ENCODE measurements around the gene EXOSC6. TPM values are rescaled to one million over a fixed set of nuclear protein-coding genes. Genes with fewer than 3 reads are reported as not detected.
A peak's percentile ranks its signal among the peaks of the same experiment; 100 is the strongest.
"Not testable (repeated sequence)": the region's sequence is repeated elsewhere in the genome, so short reads cannot be mapped to it uniquely, and the experiment has no call there.

Gene EXOSC6
- total RNA-seq, 2 experiments from 2014 or later: 20.3 to 21.0 TPM

DNA sequence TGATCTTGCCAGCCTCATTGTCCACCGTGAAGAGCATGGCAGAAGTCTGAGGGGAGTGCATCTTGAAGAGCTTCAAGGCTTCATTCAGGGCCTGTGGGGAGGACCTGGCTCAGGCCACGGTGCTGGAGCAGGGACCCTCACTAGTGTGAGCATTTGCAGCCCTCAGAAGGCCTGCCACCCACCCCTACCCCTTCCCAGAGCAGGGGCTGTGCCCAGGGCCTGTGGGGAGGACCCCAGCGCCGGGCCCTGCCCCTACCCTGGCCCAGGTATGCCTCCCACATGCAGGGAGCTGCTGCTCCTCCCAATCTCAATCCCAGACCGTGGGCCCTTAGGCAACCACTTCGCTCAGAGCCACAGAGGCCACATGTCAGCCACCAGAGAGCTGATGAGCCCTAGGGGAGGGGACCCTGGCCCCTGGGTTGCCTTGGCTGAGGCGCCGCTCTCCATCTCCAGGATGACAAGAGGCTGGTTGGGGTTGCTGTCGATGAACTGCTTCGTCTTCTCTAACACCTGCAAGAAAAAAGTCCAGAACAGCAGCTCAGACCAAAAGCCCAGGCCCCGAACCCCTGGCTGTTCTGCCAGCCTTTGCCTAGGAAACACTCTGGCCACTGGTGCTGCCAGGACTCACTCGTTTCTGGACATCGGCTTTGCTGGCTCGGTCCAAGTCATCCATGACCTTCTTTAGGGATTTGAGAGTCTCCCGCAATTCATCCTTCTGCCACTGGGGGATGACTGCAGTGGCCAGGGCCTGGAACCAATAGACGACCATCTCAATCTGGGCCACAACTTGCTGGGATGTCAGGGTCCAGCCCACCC lies 1.8 kb upstream of the EXOSC6 start:
- CTCF ChIA-PET: interaction anchor here (0.5 to 1.8 kb wide), 9 partner anchors 14 to 271 kb away, joined by 3 to 12 read pairs (median 4); no protein-coding TSS in a partner anchor
- DNase-seq: peak; percentile 46
- intact Hi-C loops (cut with micrococcal nuclease): loop anchor here (5.0 to 10.0 kb wide), 2 partner anchors 141 to 271 kb away; partner anchors contain the start of genes COG4, PDPR and SF3B3
- Mint-ChIP-seq H3K4me1 (ENCODE audit: low read depth) (peaks cover 15% of the 10 kb centered on the region), H3K4me3 (no peak overlapping the region), H3K27me3 (ENCODE audit: low read depth) (no peaks in the 10 kb centered on the region), H3K27ac (peak overlapping the region; percentile 65), H3K9me3 (no peaks in the 10 kb centered on the region), H3K36me3 (ENCODE audit: low read depth) (peaks cover 50% of the 10 kb centered on the region)

DNA sequence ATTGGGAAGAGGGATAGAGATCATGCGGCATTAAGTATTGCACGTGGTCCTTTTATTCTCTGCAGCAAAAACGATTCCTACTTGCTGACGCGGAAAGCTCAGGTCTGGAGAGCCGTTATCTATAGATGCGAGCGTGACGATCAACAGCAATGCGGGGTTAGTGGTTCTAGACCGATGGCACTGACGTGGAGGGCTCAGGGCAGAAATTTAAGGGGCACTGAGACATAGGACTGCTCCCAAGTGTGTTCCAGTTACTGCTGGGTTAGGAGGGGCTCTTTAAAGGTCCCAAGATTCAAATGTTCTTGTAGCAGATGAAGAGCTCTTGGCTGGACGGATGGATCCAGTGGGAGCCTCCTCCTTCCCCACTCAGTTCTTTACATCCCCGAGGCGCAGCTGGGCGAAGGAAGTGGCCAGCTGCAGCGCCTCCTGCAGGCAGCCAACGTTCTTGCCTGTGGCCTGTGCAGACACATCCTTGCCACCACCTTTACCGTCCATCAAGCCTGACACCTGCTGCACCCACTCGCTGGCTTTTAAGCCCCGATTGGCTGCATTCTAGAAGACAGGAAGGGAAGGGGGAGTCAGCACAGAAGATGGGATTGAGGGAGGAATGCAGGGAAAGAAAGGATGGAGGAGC lies 732 bp upstream of the EXOSC6 start:
- H3K4me3 Mint-ChIP-seq: no peak overlapping the region
- intact Hi-C loops (cut with micrococcal nuclease): loop anchor here (5.0 to 10.0 kb wide), 2 partner anchors 140 to 272 kb away; partner anchors contain the start of genes COG4, PDPR and SF3B3
- H3K27me3 Mint-ChIP-seq (ENCODE audit: low read depth): no peaks in the 10 kb centered on the region
- H3K36me3 Mint-ChIP-seq (ENCODE audit: low read depth): peaks cover 43% of the 10 kb centered on the region
- DNase-seq: peak; percentile 39
- CTCF ChIA-PET: interaction anchor here (0.6 to 2.9 kb wide), 18 partner anchors 9 to 846 kb away, joined by 3 to 14 read pairs (median 4); partner anchors contain the start of genes AARS1, DDX19A and DDX19B
- peaks cover 23% of the 10 kb centered on the region for H3K4me1 Mint-ChIP-seq (ENCODE audit: low read depth)
- H3K27ac Mint-ChIP-seq: peak overlapping the region; percentile 66
- no peaks in the 10 kb centered on the region for H3K9me3 Mint-ChIP-seq

DNA sequence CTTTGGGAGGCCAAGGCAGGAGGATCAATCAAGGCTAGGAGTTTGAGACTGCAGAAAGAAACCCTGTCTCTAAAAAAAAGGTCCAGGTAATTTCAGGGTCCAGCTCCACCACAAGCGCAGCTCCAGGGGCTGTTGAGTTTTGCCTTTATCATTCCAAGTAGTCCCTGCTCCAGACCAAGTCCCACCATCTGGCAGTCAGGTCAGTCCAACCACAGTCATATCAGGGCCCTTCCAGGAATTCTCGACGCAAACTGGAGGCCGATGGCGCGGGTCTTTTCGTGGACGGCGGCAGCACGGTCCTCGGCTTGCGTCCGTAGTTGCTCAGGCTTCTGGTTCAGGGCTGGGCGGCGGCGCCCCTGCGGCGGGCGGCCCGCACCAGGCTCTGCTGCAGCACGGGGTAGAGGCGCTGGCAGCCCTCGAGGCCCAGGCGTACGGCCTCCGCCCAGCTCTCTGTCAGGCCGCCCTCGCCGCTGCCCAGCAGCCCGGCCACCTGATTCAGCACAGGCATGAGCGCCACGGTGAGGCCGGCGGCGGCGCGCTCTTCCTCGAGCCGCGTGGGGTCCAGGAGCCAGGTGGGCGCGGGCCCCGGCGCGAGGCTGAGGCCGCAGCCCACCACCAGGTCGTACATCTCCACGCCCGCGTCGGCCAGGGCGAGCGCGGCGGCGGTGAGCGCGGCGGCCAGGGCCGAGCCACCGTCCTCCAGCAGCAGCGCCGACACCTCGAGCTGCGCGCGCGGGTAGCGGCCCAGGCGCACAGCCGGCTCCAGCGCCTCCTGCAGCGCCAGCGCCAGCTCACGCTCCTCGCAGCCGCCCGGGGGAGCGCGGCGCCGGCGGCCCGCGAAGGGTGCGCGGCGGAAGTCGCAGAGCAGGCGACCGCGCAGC lies 752 bp downstream of the EXOSC6 start:
- CTCF ChIA-PET: interaction anchor here (0.6 to 2.9 kb wide), 14 partner anchors 10 to 1127 kb away, joined by 3 to 14 read pairs (median 4); partner anchors contain the start of genes AARS1 and DDX19B
- intact Hi-C loops (cut with micrococcal nuclease): loop anchor here (1.0 to 10.0 kb wide), 3 partner anchors 38 to 274 kb away; partner anchors contain the start of genes AARS1, COG4, PDPR and SF3B3

DNA sequence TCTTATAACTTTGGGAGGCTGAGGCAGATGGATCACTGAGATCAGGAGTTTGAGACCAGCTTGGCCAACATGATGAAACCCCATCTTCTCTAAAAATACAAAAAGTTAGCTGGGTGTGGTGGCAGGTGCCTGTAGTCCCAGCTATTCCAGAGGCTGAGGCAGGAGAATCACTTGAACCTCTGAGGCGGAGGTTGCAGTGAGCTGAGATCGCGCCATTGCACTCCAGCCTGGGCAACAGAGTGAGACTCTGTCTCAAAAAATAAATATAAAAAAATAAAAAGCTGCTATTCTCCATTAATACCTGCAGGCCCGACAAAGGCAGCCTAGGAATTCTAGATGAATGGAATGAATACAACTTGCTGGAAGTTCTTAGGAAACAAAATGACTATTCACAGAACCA lies 2.0 kb downstream of the EXOSC6 start:
- not testable (repeated sequence) for H3K9me3 Mint-ChIP-seq; H3K27me3 Mint-ChIP-seq (ENCODE audit: low read depth); DNase-seq
- Mint-ChIP-seq H3K36me3 (ENCODE audit: low read depth) (peaks cover 33% of the 10 kb centered on the region), H3K4me3 (peak overlapping the region; percentile 72), H3K27ac (peak overlapping the region; percentile 80), H3K4me1 (ENCODE audit: low read depth) (peaks cover 35% of the 10 kb centered on the region)
- intact Hi-C loops (cut with micrococcal nuclease): loop anchor here (5.0 to 10.0 kb wide), 2 partner anchors 137 to 275 kb away; partner anchors contain the start of genes COG4, PDPR and SF3B3
- CTCF ChIA-PET: interaction anchor here (0.6 to 0.9 kb wide), 2 partner anchors 34 to 85 kb away, joined by 3 to 4 read pairs; no protein-coding TSS in a partner anchor

More for the DNA sequence above, 752 bp downstream of the EXOSC6 start:
- peaks cover 31% of the 10 kb centered on the region for H3K4me1 Mint-ChIP-seq (ENCODE audit: low read depth)
- DNase-seq: peak; percentile 37
- peak overlapping the region; percentile 85 for H3K27ac Mint-ChIP-seq
- peaks cover 38% of the 10 kb centered on the region for H3K36me3 Mint-ChIP-seq (ENCODE audit: low read depth)
- peak overlapping the region; percentile 84 for H3K4me3 Mint-ChIP-seq
- no peaks in the 10 kb centered on the region for H3K27me3 Mint-ChIP-seq (ENCODE audit: low read depth)
- H3K9me3 Mint-ChIP-seq: no peaks in the 10 kb centered on the region

DNA sequence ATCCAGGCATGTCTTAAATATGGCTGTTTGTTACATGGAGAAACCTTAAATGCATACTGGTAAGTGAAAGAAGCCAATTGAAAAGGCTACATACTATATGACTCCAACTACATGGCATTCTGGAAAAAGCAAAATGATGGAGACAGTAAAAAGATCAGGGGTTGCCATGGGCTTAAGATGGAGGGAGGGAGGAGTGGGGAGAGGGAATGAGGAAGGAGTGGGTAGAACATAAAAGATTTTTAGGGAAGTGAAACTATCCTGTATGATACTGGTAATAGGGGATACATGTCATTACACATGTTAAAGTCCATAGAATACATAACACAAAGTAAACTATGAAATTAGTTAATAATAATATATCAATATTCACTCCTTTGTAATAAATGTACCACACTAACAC lies 13.0 kb downstream of the EXOSC6 start:
- H3K9me3 Mint-ChIP-seq; H3K36me3 Mint-ChIP-seq (ENCODE audit: low read depth); H3K27ac Mint-ChIP-seq; intact Hi-C loops (cut with micrococcal nuclease); H3K4me3 Mint-ChIP-seq; H3K27me3 Mint-ChIP-seq (ENCODE audit: low read depth); CTCF ChIA-PET; H3K4me1 Mint-ChIP-seq (ENCODE audit: low read depth); DNase-seq: not testable (repeated sequence)

DNA sequence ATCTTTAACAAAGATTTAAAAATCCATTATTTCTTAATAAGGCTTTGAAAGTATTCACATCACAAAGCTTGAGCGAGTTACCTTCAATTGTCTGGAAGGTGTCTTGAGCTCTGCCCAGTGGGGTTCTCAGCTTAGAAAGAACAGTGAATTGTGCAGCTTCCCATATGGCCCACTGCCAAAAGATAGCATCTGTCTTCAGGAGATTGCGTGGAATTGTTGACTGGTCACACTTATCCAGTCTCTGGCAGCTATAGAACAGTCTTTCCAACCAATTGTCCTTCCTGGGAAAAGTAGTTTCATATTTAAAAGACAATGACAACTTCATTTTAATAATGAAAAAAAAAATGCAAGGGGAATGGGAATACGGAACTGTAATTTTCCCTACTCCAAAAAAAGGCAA lies 19.9 kb downstream of the EXOSC6 start:
- not testable (repeated sequence) for H3K27ac Mint-ChIP-seq
- CTCF ChIA-PET: interaction anchor here (0.7 kb wide), 1 partner anchor 255 kb away, joined by 3 read pairs; no protein-coding TSS in a partner anchor

DNA sequence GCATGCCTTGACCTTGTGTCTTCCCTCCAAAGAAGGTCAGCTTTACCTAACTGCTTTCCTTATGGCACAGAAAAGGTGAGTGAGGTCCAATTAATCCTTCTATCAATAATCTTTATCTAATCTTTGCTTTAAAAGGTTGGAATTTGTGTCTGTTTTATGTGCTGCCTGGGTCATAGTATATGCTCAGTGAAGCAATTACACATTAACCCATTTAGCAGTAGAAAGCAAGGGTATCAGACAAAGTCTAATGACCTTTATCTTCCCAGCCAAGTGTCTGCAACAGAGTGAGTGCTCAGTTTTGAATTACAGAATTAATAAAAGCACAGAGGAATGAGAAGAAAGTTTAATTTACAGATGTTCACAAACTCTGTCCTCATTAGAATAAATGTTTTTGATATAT lies 25.7 kb downstream of the EXOSC6 start:
- H3K9me3 Mint-ChIP-seq; CTCF ChIA-PET; intact Hi-C loops (cut with micrococcal nuclease); H3K4me3 Mint-ChIP-seq; H3K27me3 Mint-ChIP-seq (ENCODE audit: low read depth); DNase-seq: not testable (repeated sequence)
- Mint-ChIP-seq H3K27ac (peak overlapping the region; percentile 81), H3K36me3 (ENCODE audit: low read depth) (peaks cover 16% of the 10 kb centered on the region), H3K4me1 (ENCODE audit: low read depth) (peaks cover 28% of the 10 kb centered on the region)

More for the DNA sequence above, 19.9 kb downstream of the EXOSC6 start:
- H3K4me1 Mint-ChIP-seq (ENCODE audit: low read depth); H3K4me3 Mint-ChIP-seq; DNase-seq; H3K36me3 Mint-ChIP-seq (ENCODE audit: low read depth); H3K9me3 Mint-ChIP-seq; intact Hi-C loops (cut with micrococcal nuclease); H3K27me3 Mint-ChIP-seq (ENCODE audit: low read depth): not testable (repeated sequence)

DNA sequence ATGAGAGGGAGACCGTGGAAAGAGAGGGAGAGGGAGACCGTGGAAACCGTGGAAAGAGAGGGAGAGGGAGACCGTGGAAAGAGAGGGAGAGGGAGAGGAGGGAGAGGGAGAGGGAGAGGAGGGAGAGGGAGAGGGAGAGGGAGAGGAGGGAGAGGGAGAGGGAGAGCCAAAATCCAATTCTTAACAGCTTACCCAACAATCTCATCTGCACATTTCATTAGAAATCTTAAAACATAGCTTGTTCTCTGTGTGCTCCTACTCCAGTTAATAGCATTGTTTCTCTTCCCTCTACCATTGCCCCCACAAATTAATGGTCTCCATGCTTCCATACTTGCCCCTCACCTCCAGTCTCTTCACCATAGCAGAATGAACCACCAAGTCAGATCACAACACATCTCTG lies 26.3 kb downstream of the EXOSC6 start:
- Mint-ChIP-seq H3K4me1 (ENCODE audit: low read depth) (peaks cover 28% of the 10 kb centered on the region), H3K36me3 (ENCODE audit: low read depth) (peaks cover 16% of the 10 kb centered on the region), H3K27ac (peak overlapping the region; percentile 70)
- DNase-seq; H3K27me3 Mint-ChIP-seq (ENCODE audit: low read depth); H3K9me3 Mint-ChIP-seq; intact Hi-C loops (cut with micrococcal nuclease); CTCF ChIA-PET; H3K4me3 Mint-ChIP-seq: not testable (repeated sequence)

DNA sequence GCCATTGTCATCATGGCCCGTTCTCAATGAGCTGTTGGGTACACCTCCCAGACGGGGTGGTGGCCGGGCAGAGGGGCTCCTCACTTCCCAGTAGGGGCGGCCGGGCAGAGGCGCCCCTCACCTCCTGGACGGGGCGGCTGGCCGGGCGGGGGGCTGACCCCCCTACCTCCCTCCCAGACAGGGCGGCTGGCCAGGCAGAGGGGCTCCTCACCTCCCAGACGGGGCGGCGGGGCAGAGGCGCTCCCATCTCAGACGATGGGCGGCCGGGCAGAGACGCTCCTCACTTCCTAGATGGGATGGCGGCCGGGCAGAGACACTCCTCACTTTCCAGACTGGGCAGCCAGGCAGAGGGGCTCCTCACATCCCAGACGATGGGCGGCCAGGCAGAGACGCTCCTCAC lies 27.1 kb downstream of the EXOSC6 start:
- H3K27ac Mint-ChIP-seq; H3K27me3 Mint-ChIP-seq (ENCODE audit: low read depth); DNase-seq; H3K4me3 Mint-ChIP-seq; CTCF ChIA-PET; H3K9me3 Mint-ChIP-seq; intact Hi-C loops (cut with micrococcal nuclease): not testable (repeated sequence)
- peaks cover 28% of the 10 kb centered on the region for H3K4me1 Mint-ChIP-seq (ENCODE audit: low read depth)
- peaks cover 18% of the 10 kb centered on the region for H3K36me3 Mint-ChIP-seq (ENCODE audit: low read depth)

DNA sequence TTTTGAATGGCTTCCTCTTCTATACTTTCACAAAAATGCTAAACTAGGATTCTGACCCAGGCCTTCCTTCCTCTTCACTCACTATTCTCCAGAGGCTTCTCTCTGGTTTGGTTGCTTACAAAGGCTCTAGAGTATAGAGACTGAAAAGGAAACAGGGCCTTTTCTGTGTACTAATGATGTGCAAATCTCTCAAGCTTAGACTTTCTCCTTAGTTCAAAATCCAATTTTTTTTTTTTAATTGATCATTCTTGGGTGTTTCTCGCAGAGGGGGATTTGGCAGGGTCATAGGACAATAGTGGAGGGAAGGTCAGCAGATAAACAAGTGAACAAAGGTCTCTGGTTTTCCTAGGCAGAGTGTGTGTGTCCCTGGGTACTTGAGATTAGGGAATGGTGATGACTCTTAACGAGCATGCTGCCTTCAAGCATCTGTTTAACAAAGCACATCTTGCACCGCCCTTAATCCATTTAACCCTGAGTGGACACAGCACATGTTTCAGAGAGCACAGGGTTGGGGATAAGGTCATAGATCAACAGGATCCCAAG lies 27.7 kb downstream of the EXOSC6 start:
- CTCF ChIA-PET; intact Hi-C loops (cut with micrococcal nuclease); H3K27me3 Mint-ChIP-seq (ENCODE audit: low read depth); H3K27ac Mint-ChIP-seq; H3K9me3 Mint-ChIP-seq; H3K4me3 Mint-ChIP-seq; DNase-seq: not testable (repeated sequence)
- peaks cover 28% of the 10 kb centered on the region for H3K4me1 Mint-ChIP-seq (ENCODE audit: low read depth)
- peaks cover 18% of the 10 kb centered on the region for H3K36me3 Mint-ChIP-seq (ENCODE audit: low read depth)

DNA sequence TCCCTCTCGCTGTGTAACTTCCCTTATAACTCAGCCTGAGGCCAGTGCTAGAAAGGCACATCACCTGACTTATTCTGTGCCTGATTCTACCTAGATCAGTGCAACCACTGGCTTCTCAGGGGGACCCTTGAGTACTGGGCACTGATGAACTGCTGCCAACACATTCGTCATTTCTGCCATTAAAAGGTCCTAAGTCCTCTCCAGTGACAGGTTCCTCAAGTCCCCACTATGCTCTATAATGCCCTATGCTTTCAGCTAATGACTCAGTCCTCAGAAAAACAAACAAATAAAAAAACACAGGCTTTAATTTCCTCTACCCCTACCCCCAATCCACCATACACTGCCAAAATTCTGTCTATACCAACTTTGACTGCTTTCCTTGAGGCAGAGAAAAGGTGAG lies 28.5 kb downstream of the EXOSC6 start:
- Mint-ChIP-seq H3K4me1 (ENCODE audit: low read depth) (peaks cover 28% of the 10 kb centered on the region), H3K27ac (peak overlapping the region; percentile 72), H3K36me3 (ENCODE audit: low read depth) (peaks cover 19% of the 10 kb centered on the region)
- H3K9me3 Mint-ChIP-seq; H3K4me3 Mint-ChIP-seq; DNase-seq; H3K27me3 Mint-ChIP-seq (ENCODE audit: low read depth); CTCF ChIA-PET; intact Hi-C loops (cut with micrococcal nuclease): not testable (repeated sequence)

All from activated naive CD4-positive, alpha-beta T cell treated with anti-CD3 and anti-CD28 coated beads for 36 hours (primary cell).